ENCODE results near the gene UCHL5. TPM values are rescaled to one million over a fixed set of nuclear protein-coding genes. Genes with fewer than 3 reads are reported as not detected.
A peak's percentile ranks its signal among the peaks of the same experiment; 100 is the strongest.

The UCHL5 gene
- total RNA-seq, 4 donors from 2014 or later: 13.7 to 35.0 (median 26.0) TPM

- Histone ChIP-seq H3K4me1 (peaks cover 0 to 23% (median 3%) of the 10 kb centered on the region in 4 donors), H3K9me3 (no peaks in the 10 kb centered on the region), H3K36me3 (peaks cover 0 to 4% (median 0%) of the 10 kb centered on the region in 4 donors), H3K27ac (no peak overlapping the region), H3K4me3 (no peak overlapping the region), H3K27me3 (no peaks in the 10 kb centered on the region)
- no peak for TF ChIP-seq POLR2AphosphoS5 (IDR thresholded peaks at IDR 0.05)
- no peak for TF ChIP-seq EP300 (IDR thresholded peaks at IDR 0.05; ENCODE audit: low read depth)
- TF ChIP-seq POLR2A (IDR thresholded peaks at IDR 0.05): no peak
- TF ChIP-seq, protein P1, sequence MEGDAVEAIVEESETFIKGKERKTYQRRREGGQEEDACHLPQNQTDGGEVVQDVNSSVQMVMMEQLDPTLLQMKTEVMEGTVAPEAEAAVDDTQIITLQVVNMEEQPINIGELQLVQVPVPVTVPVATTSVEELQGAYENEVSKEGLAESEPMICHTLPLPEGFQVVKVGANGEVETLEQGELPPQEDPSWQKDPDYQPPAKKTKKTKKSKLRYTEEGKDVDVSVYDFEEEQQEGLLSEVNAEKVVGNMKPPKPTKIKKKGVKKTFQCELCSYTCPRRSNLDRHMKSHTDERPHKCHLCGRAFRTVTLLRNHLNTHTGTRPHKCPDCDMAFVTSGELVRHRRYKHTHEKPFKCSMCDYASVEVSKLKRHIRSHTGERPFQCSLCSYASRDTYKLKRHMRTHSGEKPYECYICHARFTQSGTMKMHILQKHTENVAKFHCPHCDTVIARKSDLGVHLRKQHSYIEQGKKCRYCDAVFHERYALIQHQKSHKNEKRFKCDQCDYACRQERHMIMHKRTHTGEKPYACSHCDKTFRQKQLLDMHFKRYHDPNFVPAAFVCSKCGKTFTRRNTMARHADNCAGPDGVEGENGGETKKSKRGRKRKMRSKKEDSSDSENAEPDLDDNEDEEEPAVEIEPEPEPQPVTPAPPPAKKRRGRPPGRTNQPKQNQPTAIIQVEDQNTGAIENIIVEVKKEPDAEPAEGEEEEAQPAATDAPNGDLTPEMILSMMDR (IDR thresholded peaks at IDR 0.05): no peak
- intact Hi-C loops (cut with DNase I; ENCODE audit: low total_unique reads) (no loop called here), in situ Hi-C loops (cut with MboI; ENCODE audit: low pct_ligation_motif_present in 1 of 4, low pct_unique_long_range_greater_than_20kb in 1 of 4, low sequenced_read_pairs in 3 of 4) (loop anchor here (10.0 to 25.0 kb wide), 5 partner anchors 202 to 554 kb away; partner anchors contain the start of gene RGS2 (in 1 of the 4))
- no peak for DNase-seq
Measured at GRCh38 chr1:193016788-193017187, 42.4 kb downstream of the UCHL5 start.

- H3K4me1 ChIP-seq: peaks cover 0 to 37% (median 7%) of the 10 kb centered on the region in 4 donors
- peak overlapping the region; percentile 4 to 58 (median 50) for H3K27ac ChIP-seq
- intact Hi-C loops (cut with DNase I; ENCODE audit: low total_unique reads): no loop called here
- no peak overlapping the region for H3K4me3 ChIP-seq
- no peaks in the 10 kb centered on the region for H3K36me3 ChIP-seq
- DNase-seq: no peak
- WGBS, 2 donors (ENCODE audit: low coverage in 1 of 2): 75 to 82% methylated on average over 2 of the region's 2 CpGs
- H3K27me3 ChIP-seq: no peaks in the 10 kb centered on the region
- in situ Hi-C loops (cut with MboI; ENCODE audit: low pct_ligation_motif_present in 1 of 4, low pct_unique_long_range_greater_than_20kb in 1 of 4, low sequenced_read_pairs in 3 of 4): loop anchor here (10.0 to 25.0 kb wide), 5 partner anchors 200 to 552 kb away; partner anchors contain the start of gene RGS2 (in 1 of the 4)
- H3K9me3 ChIP-seq: no peaks in the 10 kb centered on the region
- TF ChIP-seq, protein P1 (IDR thresholded peaks at IDR 0.05): no peak
- TF ChIP-seq POLR2A (IDR thresholded peaks at IDR 0.05) (no peak), EP300 (IDR thresholded peaks at IDR 0.05; ENCODE audit: low read depth) (no peak)
Measured at GRCh38 chr1:193014400-193014799, 44.8 kb downstream of the UCHL5 start.

DNA sequence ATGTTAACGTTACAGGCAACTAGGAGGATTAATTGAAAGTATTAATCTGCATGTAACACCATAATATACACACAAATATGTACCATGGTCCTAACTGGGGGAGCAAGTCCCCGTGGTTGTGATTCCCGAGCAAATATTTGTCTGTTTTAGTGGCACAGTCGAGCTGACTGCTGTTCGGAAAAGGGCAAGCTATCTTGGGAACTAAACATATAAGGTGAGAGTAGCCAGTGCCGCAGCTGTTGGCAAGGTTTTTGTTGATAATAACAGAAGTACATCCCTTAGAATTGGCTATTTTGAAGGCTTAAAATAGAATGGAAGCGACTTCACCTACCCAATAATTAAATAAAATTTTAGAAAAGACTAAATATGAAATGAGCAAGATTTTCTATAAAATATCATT, 45.5 kb downstream of the UCHL5 start:
- Histone ChIP-seq H3K36me3 (no peaks in the 10 kb centered on the region), H3K4me3 (no peak overlapping the region)

GRCh38 chr1:193013005-193013404, 46.2 kb downstream of the UCHL5 start:
- Histone ChIP-seq H3K27me3 (no peaks in the 10 kb centered on the region), H3K27ac (peak overlapping the region; percentile 4 to 58 (median 50)), H3K4me1 (peaks cover 0 to 42% (median 19%) of the 10 kb centered on the region in 4 donors), H3K9me3 (no peaks in the 10 kb centered on the region), H3K4me3 (no peak overlapping the region), H3K36me3 (no peaks in the 10 kb centered on the region)
- TF ChIP-seq POLR2AphosphoS5 (IDR thresholded peaks at IDR 0.05): no peak
- TF ChIP-seq, protein P1 (IDR thresholded peaks at IDR 0.05): no peak
- TF ChIP-seq EP300 (IDR thresholded peaks at IDR 0.05; ENCODE audit: low read depth): no peak
- TF ChIP-seq POLR2A (IDR thresholded peaks at IDR 0.05): no peak
- intact Hi-C loops (cut with DNase I; ENCODE audit: low total_unique reads) (loop anchor here (2.0 kb wide), 1 partner anchor 204 kb away; the partner anchor contains the start of gene RGS2), in situ Hi-C loops (cut with MboI; ENCODE audit: low pct_ligation_motif_present in 1 of 4, low pct_unique_long_range_greater_than_20kb in 1 of 4, low sequenced_read_pairs in 3 of 4) (loop anchor here (10.0 to 25.0 kb wide), 5 partner anchors 198 to 551 kb away; partner anchors contain the start of gene RGS2 (in 1 of the 4))
- DNase-seq: no peak
- WGBS, 2 donors (ENCODE audit: low coverage in 1 of 2): 40 to 70% methylated on average over 2 of the region's 2 CpGs

More for the DNA sequence above, 45.5 kb downstream of the UCHL5 start:
- Histone ChIP-seq H3K27ac (peak overlapping the region; percentile 4 to 58 (median 50)), H3K4me1 (peaks cover 0 to 38% (median 13%) of the 10 kb centered on the region in 4 donors), H3K9me3 (no peaks in the 10 kb centered on the region), H3K27me3 (no peaks in the 10 kb centered on the region)
- intact Hi-C loops (cut with DNase I; ENCODE audit: low total_unique reads): loop anchor here (2.0 kb wide), 1 partner anchor 205 kb away; the partner anchor contains the start of gene RGS2
- DNase-seq: no peak
- in situ Hi-C loops (cut with MboI; ENCODE audit: low pct_ligation_motif_present in 1 of 4, low pct_unique_long_range_greater_than_20kb in 1 of 4, low sequenced_read_pairs in 3 of 4): loop anchor here (10.0 to 25.0 kb wide), 5 partner anchors 199 to 551 kb away; partner anchors contain the start of gene RGS2 (in 1 of the 4)
- TF ChIP-seq, protein P1 (IDR thresholded peaks at IDR 0.05): no peak
- TF ChIP-seq POLR2A (IDR thresholded peaks at IDR 0.05): no peak
- no peak for TF ChIP-seq EP300 (IDR thresholded peaks at IDR 0.05; ENCODE audit: low read depth)
- TF ChIP-seq POLR2AphosphoS5 (IDR thresholded peaks at IDR 0.05): peak in 1 of 3 donors; percentile 10
- 67% methylated on average over 7 of the region's 7 CpGs for WGBS, 2 donors (ENCODE audit: low coverage in 1 of 2)
